GM12891 (cell line): Measurements from ENCODE around the gene LENG8.

Source experiments
- PAX5 ChIP-seq: IDR thresholded peaks from 2 replicates; pipeline ENCODE4 v1.6.1; 2011; ENCODE audit warnings: low read length, moderate library complexity, mild to moderate bottlenecking; ENCODE audit not compliant: insufficient read depth, severe bottlenecking
- POLR2A ChIP-seq: IDR thresholded peaks from 2 replicates; pipeline ENCODE4 v1.6.1; 2011; ENCODE audit warnings: low read depth, low read length, control low read depth
- POLR2AphosphoS5 ChIP-seq: IDR thresholded peaks from 2 replicates; pipeline ENCODE4 v1.6.1; 2011; ENCODE audit warnings: low read depth, low read length, control low read depth
- POU2F2 ChIP-seq: IDR thresholded peaks from 2 replicates; pipeline ENCODE4 v1.6.1; 2011; ENCODE audit warnings: low read depth, mild to moderate bottlenecking, control low read depth, low read length, moderate library complexity
- SPI1 ChIP-seq: IDR thresholded peaks from 2 replicates; pipeline ENCODE4 v1.6.1; 2011; ENCODE audit warnings: low read depth, low read length, control low read depth
- TAF1 ChIP-seq: IDR thresholded peaks from 2 replicates; pipeline ENCODE4 v1.6.1; 2011; ENCODE audit warnings: low read depth, low read length, control low read depth

DNA sequence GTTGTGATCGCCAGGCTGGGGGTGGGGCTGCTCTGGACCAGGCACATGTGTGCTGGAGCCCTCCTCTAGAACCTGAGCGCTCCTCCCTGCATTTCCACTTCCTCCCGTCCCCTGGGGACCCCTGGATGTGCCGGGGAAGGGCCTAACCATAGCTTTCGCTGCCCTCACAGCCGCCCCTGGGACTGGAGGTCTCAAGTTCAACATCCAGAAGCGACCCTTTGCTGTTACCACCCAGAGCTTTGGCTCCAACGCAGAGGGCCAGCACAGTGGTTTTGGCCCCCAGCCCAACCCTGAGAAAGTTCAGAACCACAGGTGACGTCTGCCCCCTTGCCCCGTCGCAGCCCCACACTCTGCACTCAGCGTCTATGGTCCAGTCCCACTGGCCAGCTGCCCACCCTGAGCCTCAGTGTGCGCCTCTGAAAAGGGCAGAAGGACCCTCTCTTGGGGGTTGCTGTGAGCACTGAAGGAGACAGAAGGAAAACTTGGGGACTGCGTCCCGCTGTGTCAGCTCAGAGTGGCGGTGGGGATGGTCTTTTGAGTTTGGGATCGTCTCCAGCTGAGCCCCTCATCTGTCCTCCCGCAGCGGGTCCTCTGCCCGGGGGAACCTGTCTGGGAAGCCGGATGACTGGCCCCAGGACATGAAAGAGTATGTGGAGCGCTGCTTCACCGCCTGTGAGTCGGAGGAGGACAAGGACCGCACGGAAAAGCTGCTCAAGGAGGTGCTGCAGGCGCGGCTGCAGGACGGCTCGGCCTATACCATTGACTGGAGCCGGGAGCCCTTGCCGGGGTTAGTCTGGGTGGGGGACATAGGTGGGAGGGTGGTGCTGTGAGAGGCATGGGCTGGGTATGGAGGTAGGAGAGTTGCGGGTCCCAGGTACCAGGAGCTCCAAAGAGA lies 6.0 kb downstream of the LENG8 start:
- TF ChIP-seq POLR2A (no peak), POLR2AphosphoS5 (no peak), TAF1 (no peak), SPI1 (no peak), PAX5 (no peak), POU2F2 (no peak)
